DOHH2 (cell line): ENCODE data around the gene CDK14.

Source experiments
- EZH2phosphoT487 ChIP-seq: fragments of 200-600 bp; sonication (generic); IDR thresholded peaks from 2 replicates; pipeline ENCODE4 v1.6.1; 2017; ENCODE audit warnings: borderline replicate concordance, mild to moderate bottlenecking, antibody characterized with exemption, low read length, moderate library complexity, mixed read lengths
- TF ChIP-seq, protein P1 (sequence below): fragments of 200-600 bp; sonication (generic); IDR thresholded peaks from one replicate; pipeline ENCODE4 v1.5.1; 2014; ENCODE audit warnings: antibody characterized with exemption, mild to moderate bottlenecking, low read depth, low read length; ENCODE audit not compliant: poor library complexity, severe bottlenecking

DNA sequence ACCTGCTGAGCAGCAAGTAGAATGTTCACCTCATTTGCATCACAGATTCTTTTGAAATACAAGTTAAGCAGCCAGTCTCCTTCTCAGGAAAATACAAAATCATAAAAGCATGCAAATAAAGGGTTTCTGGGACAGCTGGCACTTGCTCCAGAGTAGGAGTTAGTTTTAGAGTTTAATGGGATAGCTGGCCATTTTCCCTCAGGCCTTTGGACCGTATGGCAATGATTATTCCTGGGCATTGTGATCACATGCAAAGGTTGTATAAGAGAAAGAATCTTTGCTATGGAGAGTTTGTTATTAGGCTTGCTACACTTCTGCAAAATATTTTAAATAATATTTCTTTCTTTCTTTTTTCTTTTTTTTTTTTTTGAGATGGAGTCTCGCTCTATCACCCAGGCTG lies 240.8 kb downstream of the CDK14 start:
- TF ChIP-seq, protein P1, sequence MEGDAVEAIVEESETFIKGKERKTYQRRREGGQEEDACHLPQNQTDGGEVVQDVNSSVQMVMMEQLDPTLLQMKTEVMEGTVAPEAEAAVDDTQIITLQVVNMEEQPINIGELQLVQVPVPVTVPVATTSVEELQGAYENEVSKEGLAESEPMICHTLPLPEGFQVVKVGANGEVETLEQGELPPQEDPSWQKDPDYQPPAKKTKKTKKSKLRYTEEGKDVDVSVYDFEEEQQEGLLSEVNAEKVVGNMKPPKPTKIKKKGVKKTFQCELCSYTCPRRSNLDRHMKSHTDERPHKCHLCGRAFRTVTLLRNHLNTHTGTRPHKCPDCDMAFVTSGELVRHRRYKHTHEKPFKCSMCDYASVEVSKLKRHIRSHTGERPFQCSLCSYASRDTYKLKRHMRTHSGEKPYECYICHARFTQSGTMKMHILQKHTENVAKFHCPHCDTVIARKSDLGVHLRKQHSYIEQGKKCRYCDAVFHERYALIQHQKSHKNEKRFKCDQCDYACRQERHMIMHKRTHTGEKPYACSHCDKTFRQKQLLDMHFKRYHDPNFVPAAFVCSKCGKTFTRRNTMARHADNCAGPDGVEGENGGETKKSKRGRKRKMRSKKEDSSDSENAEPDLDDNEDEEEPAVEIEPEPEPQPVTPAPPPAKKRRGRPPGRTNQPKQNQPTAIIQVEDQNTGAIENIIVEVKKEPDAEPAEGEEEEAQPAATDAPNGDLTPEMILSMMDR, result no peak
- TF ChIP-seq EZH2phosphoT487, result no peak
